ENCODE data around the gene SGCE.

DNA sequence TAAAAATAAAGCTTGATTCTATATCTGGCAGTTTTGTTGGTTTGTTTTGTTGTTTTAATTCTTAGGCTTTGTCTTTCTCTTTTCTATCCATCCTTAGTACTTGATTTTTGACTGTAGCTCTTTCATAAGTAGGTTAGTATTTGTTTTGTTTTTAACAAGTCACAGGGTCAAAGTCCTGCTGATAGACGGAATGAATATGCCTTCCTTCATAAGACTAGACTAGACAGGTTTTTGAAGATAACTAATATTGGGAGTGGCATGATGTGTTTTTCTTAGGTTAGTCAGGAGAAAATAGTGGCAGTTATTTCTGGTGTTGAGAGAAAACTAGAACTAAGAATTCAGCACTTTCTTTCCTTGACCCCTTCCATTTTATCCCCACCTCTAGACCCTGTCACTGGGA lies 96.0 kb downstream of the SGCE start:
- TF ChIP-seq, protein P1, sequence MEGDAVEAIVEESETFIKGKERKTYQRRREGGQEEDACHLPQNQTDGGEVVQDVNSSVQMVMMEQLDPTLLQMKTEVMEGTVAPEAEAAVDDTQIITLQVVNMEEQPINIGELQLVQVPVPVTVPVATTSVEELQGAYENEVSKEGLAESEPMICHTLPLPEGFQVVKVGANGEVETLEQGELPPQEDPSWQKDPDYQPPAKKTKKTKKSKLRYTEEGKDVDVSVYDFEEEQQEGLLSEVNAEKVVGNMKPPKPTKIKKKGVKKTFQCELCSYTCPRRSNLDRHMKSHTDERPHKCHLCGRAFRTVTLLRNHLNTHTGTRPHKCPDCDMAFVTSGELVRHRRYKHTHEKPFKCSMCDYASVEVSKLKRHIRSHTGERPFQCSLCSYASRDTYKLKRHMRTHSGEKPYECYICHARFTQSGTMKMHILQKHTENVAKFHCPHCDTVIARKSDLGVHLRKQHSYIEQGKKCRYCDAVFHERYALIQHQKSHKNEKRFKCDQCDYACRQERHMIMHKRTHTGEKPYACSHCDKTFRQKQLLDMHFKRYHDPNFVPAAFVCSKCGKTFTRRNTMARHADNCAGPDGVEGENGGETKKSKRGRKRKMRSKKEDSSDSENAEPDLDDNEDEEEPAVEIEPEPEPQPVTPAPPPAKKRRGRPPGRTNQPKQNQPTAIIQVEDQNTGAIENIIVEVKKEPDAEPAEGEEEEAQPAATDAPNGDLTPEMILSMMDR (IDR thresholded peaks at IDR 0.05; ENCODE audit: low read length): no peak
- no peak for TF ChIP-seq EZH2 (optimal IDR thresholded peaks at IDR 0.05; ENCODE audit: low read depth, low read length)
- TF ChIP-seq EZH2phosphoT487 (IDR thresholded peaks at IDR 0.05; ENCODE audit: low read length): no peak
